ENCODE measurements around the gene GAN. TPM values are rescaled to one million over a fixed set of nuclear protein-coding genes. Genes with fewer than 3 reads are reported as not detected.
"Not testable (repeated sequence)": the region's sequence is repeated elsewhere in the genome, so short reads cannot be mapped to it uniquely, and the experiment has no call there.

The GAN gene
- polyA plus RNA-seq, 4 donors, result 1.9 to 3.0 (median 2.5) TPM

DNA sequence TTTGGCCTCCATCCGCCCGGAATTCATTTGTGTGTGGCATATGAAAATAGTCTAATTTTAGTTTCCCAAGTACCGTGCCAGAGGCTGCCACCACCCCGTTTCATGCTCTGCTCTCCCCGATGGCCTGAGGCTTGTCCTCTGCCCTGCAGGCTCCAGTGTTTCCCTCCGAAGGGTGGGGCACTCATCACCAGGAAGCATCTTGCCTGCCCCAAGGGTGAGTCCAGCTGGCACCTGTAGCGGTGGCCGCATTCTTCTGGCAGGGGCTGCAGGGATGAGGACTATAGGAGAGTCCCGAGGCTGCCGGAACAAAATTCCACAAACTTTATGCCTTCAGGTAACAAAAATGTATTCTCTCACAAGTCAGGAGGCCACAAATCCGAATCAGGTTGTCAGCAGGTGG, 106.8 kb downstream of the GAN start:
- DNase-seq (ENCODE audit: low read depth in 4 of 4, low spot score in 3 of 4), result no peak

GRCh38 chr16:81422153-81422552, 107.4 kb downstream of the GAN start:
- not testable (repeated sequence) for DNase-seq (ENCODE audit: low read depth in 4 of 4, low spot score in 3 of 4)

DNA sequence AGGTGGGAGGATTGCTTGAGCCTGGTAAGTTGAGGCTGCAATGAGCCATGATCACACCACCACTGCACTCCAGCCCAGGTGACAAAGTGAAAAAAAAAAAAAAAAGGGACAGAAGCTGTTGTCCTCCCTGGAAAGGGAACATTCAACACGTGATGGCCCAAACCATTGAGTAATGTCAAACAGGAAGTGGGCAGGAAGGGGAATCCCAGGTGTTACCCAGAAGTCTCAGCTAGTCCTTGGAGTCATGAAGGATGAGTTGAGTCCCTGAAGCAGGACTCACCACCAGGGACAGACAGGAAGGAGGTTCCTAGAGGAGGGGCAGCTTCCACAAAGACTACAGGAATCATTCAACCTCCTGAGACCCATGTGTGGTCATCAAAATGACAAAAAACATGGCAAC, 110.0 kb downstream of the GAN start:
- no peak for DNase-seq (ENCODE audit: low read depth in 4 of 4, low spot score in 3 of 4)

DNA sequence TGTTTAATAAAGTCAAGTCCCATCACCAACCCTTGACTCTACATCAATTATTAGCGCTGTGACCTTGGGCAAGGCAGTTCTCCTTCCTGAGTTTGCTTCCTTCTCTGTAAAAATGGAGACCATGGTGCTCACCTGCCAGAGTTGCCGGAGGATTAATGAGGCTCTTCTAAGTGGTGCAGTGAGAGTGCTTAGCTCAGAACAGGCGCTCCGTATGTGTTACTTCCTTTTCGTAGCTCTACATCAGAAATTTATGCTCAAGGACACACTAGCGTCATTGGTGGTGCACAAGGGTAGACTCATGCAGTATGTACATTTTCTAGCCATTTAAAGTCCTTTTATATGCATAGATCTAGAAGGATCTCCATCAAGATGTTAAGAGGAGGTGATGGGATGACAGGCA, 112.5 kb downstream of the GAN start:
- DNase-seq (ENCODE audit: low read depth in 4 of 4, low spot score in 3 of 4), result no peak

GRCh38 chr16:81429045-81429521, 114.3 kb downstream of the GAN start:
- DNase-seq (ENCODE audit: low read depth in 4 of 4, low spot score in 3 of 4), result no peak

DNA sequence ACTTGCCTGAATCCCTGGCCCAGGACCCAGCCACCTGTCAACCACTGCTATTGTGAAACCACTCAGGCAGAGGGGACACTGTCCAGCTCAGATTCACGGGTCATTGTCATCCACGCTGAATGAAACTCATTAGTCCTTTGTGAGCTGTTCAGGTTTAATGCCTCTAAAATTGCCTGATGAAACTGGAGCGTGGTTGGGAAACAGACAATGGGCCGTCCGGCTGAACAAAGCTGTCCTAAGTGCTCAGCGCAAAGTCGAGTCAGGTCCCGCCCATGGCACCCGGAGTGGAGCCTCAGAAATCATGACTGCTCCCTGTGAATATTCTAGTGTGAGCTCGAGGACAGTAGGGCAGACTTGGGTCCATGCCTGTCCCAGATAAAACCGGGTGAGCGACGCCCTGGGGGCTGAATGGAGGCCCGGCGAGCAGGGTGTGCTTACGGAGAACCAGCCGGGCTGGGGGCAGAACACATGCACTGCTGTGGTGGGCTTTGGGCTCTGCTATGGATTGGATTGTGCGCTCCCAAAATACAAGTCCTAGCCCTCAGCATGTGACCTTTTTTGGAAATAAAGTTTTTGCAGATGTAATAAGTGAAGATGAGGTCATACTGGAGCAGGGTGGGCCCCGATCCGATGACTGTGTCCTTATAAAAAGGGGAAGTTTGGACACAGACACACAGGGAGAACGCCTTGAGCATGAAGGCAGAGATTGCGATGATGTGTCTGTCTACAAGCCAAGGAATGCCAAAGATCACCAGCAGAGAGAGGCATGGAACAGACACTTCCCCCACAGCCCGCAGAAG, 117.0 kb downstream of the GAN start:
- no peak for DNase-seq (ENCODE audit: low read depth in 4 of 4, low spot score in 3 of 4)

DNA sequence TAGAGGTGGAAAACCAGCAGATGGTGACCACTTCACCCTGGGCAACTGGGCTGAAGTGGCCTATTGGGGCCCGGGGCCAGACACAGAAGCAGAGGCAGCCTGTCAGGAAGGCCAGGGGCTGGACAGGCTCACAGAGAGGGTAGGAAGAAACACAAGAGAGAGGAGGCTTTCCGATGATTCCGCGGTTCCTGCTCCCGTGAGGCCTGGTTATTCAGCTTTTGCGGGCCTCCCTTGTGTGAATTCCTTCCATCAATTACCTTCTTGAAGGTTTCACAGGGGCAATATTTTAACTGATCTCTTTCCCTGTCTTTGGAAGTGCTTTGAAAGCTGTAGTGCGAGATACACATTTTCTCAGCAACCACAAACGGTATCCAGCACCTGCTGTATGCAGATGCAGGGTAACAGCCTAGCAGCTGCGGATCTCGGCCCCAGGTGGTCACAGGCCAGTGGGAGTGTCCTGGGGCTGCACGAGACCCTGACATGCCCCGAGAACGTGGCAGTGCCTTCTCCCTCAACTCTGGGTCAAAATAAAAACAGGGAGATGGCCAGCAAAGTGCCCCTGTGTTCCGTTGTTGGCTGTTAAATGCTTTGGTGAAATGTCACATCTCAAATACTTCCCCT, 118.3 kb downstream of the GAN start:
- DNase-seq (ENCODE audit: low read depth in 4 of 4, low spot score in 3 of 4), result no peak

DNA sequence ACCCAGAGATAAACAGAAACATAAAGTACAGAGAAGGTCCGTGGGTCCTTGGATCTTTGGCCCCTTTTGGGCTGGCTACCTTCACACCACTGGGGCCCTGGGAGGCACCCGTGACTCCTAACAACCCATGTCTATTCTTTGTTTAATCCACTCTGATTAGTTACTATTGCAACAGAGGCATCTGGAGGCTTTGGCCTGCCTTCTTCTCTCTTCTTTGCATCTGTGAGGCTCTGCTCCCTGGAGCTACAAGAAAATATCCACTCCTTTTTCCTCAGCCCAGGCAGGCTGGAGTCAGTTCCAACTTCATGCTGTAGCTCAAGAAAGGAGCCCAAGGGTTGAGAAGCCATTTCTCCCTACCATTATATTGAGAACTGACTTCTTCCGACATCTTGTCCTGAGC, 120.3 kb downstream of the GAN start:
- DNase-seq (ENCODE audit: low read depth in 4 of 4, low spot score in 3 of 4), result no peak

DNA sequence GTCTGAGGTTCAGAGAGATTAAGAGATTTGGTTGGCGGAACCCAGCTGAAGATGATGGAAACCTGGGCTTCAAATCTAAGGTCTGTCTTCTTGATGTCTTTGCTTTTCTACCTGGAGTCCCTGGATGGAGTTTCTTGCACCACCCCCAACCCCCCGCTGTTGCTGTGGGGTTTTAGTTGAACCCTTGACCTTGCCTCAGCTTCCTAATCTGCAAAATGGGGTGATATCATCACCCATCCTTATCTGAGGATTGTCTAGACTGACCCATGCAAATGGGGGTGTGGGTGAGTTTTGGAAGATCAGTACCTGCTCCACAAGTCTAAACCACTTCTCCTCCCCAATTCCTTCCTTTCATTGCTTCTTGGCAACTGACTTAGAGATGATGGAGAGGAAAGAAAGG, 120.8 kb downstream of the GAN start:
- no peak for DNase-seq (ENCODE audit: low read depth in 4 of 4, low spot score in 3 of 4)

- no peak for DNase-seq (ENCODE audit: low read depth in 4 of 4, low spot score in 3 of 4)
Observed at GRCh38 chr16:81436386-81436785, 121.6 kb downstream of the GAN start.

DNA sequence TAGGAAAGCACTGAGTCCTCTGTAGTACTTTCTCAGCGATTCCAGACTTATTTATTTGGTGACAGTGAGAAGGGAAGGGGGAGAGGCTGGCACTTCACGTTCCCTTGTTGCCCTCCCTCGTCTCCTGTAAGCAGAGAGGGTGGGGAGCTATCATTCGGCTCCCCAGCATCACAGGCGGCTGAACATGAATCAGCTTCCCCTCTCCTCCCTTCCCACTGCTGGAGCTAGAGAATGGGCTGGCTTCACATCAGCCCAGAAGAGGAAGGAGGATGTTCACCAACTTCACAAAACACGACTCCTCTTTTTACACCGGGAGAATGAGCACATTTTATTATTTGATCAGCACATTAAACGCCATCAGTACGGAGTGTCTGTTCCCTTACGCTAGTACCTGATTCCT, 123.1 kb downstream of the GAN start:
- no peak for DNase-seq (ENCODE audit: low read depth in 4 of 4, low spot score in 3 of 4)

Other genes with a start within 250 kb of the GAN start
- 1 to 10 TPM; 1.1 to 2.0 (median 1.7) TPM for gene C16orf46, start 237.7 kb upstream of the GAN start, polyA plus RNA-seq (ENCODE audit: insufficient read length in 4 of 4)
- 100 to 1,000 TPM in 3 of 4 donors, 10 to 100 TPM in 1; 93.6 to 121 (median 114) TPM for gene GCSH, start 218.6 kb upstream of the GAN start, polyA plus RNA-seq (ENCODE audit: insufficient read length in 4 of 4)
- gene BCO1, start 76.3 kb upstream of the GAN start, polyA plus RNA-seq (ENCODE audit: insufficient read length in 4 of 4), result 1 to 10 TPM; 1.8 to 3.0 (median 2.0) TPM
- 10 to 100 TPM; 40.6 to 46.2 (median 44.5) TPM for gene CMIP, start 129.8 kb downstream of the GAN start, polyA plus RNA-seq (ENCODE audit: insufficient read length in 4 of 4)

All from right renal pelvis (tissue), 4 donors.